Measurements from ENCODE around the gene RAB44. TPM values are rescaled to one million over a fixed set of nuclear protein-coding genes. Genes with fewer than 3 reads are reported as not detected.

RAB44 gene
- total RNA-seq, 1 donor from 2014 or later: not detected

DNA sequence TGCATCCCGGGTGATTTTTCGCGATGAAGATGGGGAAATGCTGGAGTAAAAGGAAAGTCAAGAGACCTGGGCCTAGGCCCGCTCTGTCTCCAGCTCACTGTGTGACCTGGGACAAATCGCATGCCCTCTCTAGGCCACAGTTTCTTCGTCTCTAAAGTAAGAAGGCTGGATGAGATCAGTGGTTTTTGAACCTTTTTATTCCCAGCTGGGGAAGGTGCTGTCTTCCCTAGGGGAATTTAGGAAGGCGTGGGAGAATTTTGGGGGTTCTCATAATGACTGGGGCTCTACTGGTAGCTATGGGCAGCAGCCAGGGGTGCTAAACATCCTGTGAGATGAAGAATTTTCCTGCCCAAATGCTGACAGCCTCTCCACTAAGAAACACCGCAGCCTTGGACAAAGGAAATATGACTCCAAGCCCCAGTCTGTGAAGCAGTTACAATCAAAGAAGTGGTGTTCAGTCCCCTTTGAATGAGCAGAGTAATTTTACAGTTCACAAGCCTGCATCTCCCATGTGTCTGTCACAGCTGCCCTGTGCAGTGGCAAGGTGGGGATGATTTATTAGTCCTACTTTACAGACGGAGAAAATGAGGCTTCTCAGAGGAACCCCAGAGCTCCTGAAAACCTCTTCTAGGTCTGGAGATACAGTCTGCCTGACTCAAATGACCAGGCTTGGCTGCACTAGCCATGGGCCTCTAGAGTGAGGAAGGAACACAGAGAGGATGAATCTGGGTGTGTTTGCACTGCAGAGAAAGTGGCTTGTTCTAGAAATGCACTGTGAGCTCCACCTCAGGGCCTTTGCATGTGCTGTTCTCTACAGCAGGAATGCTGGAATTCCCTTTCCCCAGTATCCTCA lies 57.2 kb downstream of the RAB44 start:
- no peaks in the 10 kb centered on the region for H3K36me3 ChIP-seq
- no peak overlapping the region for H3K4me3 Mint-ChIP-seq
- H3K9ac ChIP-seq: no peak overlapping the region
- H3K27me3 ChIP-seq: no peaks in the 10 kb centered on the region
- H3K27me3 Mint-ChIP-seq (ENCODE audit: insufficient read depth, low read depth): peaks cover 13% of the 10 kb centered on the region
- no peaks in the 10 kb centered on the region for H3K79me2 ChIP-seq (ENCODE audit: low read depth)
- no peak overlapping the region for H2AFZ ChIP-seq (replicated peaks)
- no peaks in the 10 kb centered on the region for H3F3A ChIP-seq (ENCODE audit: low read depth)
- peaks cover 7% of the 10 kb centered on the region for H3K9me3 Mint-ChIP-seq
- no peaks in the 10 kb centered on the region for H3K36me3 Mint-ChIP-seq
- H4K20me1 ChIP-seq (ENCODE audit: low read depth): no peaks in the 10 kb centered on the region
- no peaks in the 10 kb centered on the region for H3K9me3 ChIP-seq (ENCODE audit: low read depth)
- no peaks in the 10 kb centered on the region for H3K4me1 ChIP-seq
- H3K27ac Mint-ChIP-seq: peak overlapping the region; percentile 74
- TF ChIP-seq, protein P1, sequence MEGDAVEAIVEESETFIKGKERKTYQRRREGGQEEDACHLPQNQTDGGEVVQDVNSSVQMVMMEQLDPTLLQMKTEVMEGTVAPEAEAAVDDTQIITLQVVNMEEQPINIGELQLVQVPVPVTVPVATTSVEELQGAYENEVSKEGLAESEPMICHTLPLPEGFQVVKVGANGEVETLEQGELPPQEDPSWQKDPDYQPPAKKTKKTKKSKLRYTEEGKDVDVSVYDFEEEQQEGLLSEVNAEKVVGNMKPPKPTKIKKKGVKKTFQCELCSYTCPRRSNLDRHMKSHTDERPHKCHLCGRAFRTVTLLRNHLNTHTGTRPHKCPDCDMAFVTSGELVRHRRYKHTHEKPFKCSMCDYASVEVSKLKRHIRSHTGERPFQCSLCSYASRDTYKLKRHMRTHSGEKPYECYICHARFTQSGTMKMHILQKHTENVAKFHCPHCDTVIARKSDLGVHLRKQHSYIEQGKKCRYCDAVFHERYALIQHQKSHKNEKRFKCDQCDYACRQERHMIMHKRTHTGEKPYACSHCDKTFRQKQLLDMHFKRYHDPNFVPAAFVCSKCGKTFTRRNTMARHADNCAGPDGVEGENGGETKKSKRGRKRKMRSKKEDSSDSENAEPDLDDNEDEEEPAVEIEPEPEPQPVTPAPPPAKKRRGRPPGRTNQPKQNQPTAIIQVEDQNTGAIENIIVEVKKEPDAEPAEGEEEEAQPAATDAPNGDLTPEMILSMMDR (IDR thresholded peaks at IDR 0.05): no peak
- no peak for TF ChIP-seq EZH2 (IDR thresholded peaks at IDR 0.05)
- TF ChIP-seq EZH2phosphoT487 (IDR thresholded peaks at IDR 0.05): no peak
- no peak overlapping the region for H3K4me2 ChIP-seq
- no peak for DNase-seq (ENCODE audit: low spot score)
- H3K4me1 Mint-ChIP-seq: peaks cover 22% of the 10 kb centered on the region
- H3K27ac ChIP-seq: no peak overlapping the region
- H3K4me3 ChIP-seq: no peak overlapping the region

DNA sequence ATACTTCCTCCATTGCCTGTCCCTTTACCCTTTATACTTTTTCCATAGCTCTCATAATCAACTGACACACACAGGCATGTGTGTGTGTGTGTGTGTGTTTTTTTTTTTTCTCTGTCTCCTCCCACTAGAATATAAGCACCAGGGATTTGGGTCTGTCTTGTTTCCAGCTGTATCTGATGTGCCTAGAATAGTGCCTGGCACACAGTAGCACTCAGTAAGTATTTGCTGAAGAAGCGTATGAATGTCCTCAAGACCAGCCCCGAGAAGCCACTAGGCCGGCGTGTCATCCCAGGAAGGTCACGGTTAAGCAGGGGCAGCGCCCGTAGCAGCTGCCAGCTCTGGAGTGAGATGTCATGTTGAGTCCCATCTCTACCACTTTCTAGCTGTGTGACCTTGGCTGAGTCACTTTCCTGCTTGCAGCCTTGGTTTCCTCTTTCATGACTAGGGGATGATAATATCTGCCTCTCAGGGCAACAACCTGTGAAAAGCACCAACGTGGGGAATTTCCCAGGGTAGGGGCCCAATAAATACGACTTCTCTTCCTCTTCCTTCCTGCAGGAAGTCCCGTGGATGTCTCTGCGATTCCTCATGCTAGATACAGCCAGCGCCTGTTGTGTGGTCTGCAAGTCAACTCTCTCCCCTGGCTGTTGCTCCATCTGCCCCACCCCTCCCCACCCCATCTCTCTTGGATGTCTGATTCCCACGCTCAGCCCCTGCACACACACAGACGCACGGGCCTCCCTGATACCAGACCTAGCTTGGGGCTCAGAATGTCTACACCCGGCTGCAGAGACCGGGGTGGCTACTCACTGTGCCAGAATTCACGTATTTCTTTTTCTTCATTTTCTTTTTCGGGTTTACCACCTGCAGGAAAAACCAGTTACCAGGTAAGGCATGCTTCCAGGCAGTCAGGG lies 58.1 kb downstream of the RAB44 start:
- no peak overlapping the region for H3K4me3 ChIP-seq
- Mint-ChIP-seq H3K4me1 (peaks cover 22% of the 10 kb centered on the region), H3K9me3 (peaks cover under 1% of the 10 kb centered on the region), H3K4me3 (no peak overlapping the region), H3K27ac (no peak overlapping the region), H3K27me3 (ENCODE audit: insufficient read depth, low read depth) (peaks cover 10% of the 10 kb centered on the region), H3K36me3 (no peaks in the 10 kb centered on the region)
- H3K9me3 ChIP-seq (ENCODE audit: low read depth): no peaks in the 10 kb centered on the region
- H2AFZ ChIP-seq (replicated peaks): no peak overlapping the region
- H3K27ac ChIP-seq: no peak overlapping the region
- H3K79me2 ChIP-seq (ENCODE audit: low read depth): no peaks in the 10 kb centered on the region
- H3F3A ChIP-seq (ENCODE audit: low read depth): peaks cover 3% of the 10 kb centered on the region
- H3K4me1 ChIP-seq: peaks cover 2% of the 10 kb centered on the region
- no peaks in the 10 kb centered on the region for H3K36me3 ChIP-seq
- H3K27me3 ChIP-seq: no peaks in the 10 kb centered on the region
- H3K4me2 ChIP-seq: no peak overlapping the region
- H3K9ac ChIP-seq: no peak overlapping the region
- DNase-seq (ENCODE audit: low spot score): no peak
- no peaks in the 10 kb centered on the region for H4K20me1 ChIP-seq (ENCODE audit: low read depth)
- TF ChIP-seq EZH2 (IDR thresholded peaks at IDR 0.05) (no peak), EZH2phosphoT487 (IDR thresholded peaks at IDR 0.05) (no peak)
- TF ChIP-seq, protein P1 (IDR thresholded peaks at IDR 0.05): no peak

DNA sequence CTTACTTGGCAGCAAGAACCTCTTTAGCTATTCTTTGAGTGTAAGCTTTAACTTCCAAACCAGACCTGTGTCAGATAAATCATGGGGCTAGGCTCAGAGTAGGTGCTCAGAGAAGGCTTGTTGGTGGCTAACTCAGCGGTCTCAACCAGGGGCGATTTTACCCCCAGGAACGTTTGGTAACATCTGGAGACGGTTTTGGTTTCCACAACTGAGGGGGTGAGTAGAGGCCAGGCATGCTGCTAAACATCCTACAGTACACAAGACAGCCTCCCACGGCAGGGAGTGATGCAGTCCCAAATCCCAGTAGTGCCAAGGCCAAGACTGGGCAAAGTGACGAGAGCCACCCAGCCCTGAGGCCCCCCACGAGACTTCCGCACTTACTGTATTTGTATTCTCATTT lies 59.2 kb downstream of the RAB44 start:
- Histone ChIP-seq H3K9ac (no peak overlapping the region), H3F3A (ENCODE audit: low read depth) (peaks cover 9% of the 10 kb centered on the region), H3K4me3 (no peak overlapping the region), H3K9me3 (ENCODE audit: low read depth) (no peaks in the 10 kb centered on the region), H3K79me2 (ENCODE audit: low read depth) (no peaks in the 10 kb centered on the region), H3K36me3 (no peaks in the 10 kb centered on the region), H3K27ac (no peak overlapping the region), H4K20me1 (ENCODE audit: low read depth) (no peaks in the 10 kb centered on the region), H2AFZ (replicated peaks) (no peak overlapping the region), H3K4me1 (peaks cover 8% of the 10 kb centered on the region), H3K27me3 (no peaks in the 10 kb centered on the region), H3K4me2 (no peak overlapping the region)
- Mint-ChIP-seq H3K36me3 (no peaks in the 10 kb centered on the region), H3K9me3 (no peaks in the 10 kb centered on the region), H3K27me3 (ENCODE audit: insufficient read depth, low read depth) (peaks cover 10% of the 10 kb centered on the region), H3K4me3 (no peak overlapping the region), H3K4me1 (peaks cover 21% of the 10 kb centered on the region), H3K27ac (no peak overlapping the region)
- DNase-seq (ENCODE audit: low spot score): no peak
- TF ChIP-seq EZH2 (IDR thresholded peaks at IDR 0.05) (no peak), EZH2phosphoT487 (IDR thresholded peaks at IDR 0.05) (no peak)
- TF ChIP-seq, protein P1 (IDR thresholded peaks at IDR 0.05): no peak
